Gastrocnemius medialis (tissue), 4 donors: ENCODE measurements around the gene GHITM. TPM values are rescaled to one million over a fixed set of nuclear protein-coding genes. Genes with fewer than 3 reads are reported as not detected.

Source experiments
- ATAC-seq, 2 donors: fragments of 150-250 bp; one replicate each; pipeline ENCODE4 v1.9.1; 2016
- DNase-seq, 2 donors: peaks; one replicate each; pipeline ENCODE4 v3.0.0-alpha.2; 2019
- H3K27ac ChIP-seq, 4 donors: fragments of 200-600 bp; sonication (generic); 1 replicate in 1 of 4; 2 replicates in 3 of 4; pipeline ENCODE4 v1.5.1; 2016 to 2018; ENCODE audit warnings: mild to moderate bottlenecking in 2 of 4, moderate library complexity in 1 of 4
- H3K27me3 ChIP-seq, 3 donors: fragments of 200-600 bp; sonication (generic) in 2 of 3; 1 replicate in 1 of 3; 2 replicates in 2 of 3; pipeline versions ENCODE4 v1.5.1 to v1.6.0; 2016 to 2019; ENCODE audit warnings: mild to moderate bottlenecking in 1 of 3, moderate library complexity in 1 of 3
- H3K36me3 ChIP-seq, 2 donors: fragments of 200-600 bp; sonication (generic) in 1 of 2; one replicate each; pipeline ENCODE4 v1.5.1; 2017 to 2018
- H3K4me1 ChIP-seq, 2 donors: fragments of 200-600 bp; sonication (generic) in 1 of 2; one replicate each; pipeline ENCODE4 v1.5.1; 2016 to 2017; ENCODE audit warnings: mild to moderate bottlenecking in 2 of 2
- H3K4me3 ChIP-seq, 4 donors: fragments of 200-600 bp; sonication (generic) in 3 of 4; 1 replicate in 1 of 4; 2 replicates in 3 of 4; pipeline ENCODE4 v1.5.1; 2016 to 2019; ENCODE audit warnings: mild to moderate bottlenecking in 2 of 4
- H3K9me3 ChIP-seq, 3 donors: fragments of 200-600 bp; sonication (generic) in 2 of 3; 1 replicate in 1 of 3; 2 replicates in 2 of 3; pipeline ENCODE4 v1.5.1; 2016 to 2019
- CTCF ChIP-seq, 5 experiments: fragments of 450-650 bp in 3 of 5; fragments of 200-600 bp in 2 of 5; sonication (generic) in 2 of 5; IDR thresholded peaks in 4 of 5; conservative IDR thresholded peaks in 1 of 5; 1 replicate in 4 of 5; 2 replicates in 1 of 5; pipeline ENCODE4 v1.5.1; 2016 to 2019; ENCODE audit warnings: antibody characterized with exemption in 5 of 5, mild to moderate bottlenecking in 3 of 5, moderate library complexity in 3 of 5
- POLR2A ChIP-seq, 2 donors: fragments of 450-650 bp; IDR thresholded peaks; one replicate each; pipeline ENCODE4 v1.6.1; 2017; ENCODE audit warnings: antibody characterized with exemption in 2 of 2, mild to moderate bottlenecking in 2 of 2, moderate library complexity in 2 of 2
- in situ Hi-C, 4 donors: fragments of 200-750 bp; cut with MboI; loops; one replicate each; pipeline versions ENCODE4 v1.15.0 to v1.8.0; 2017; ENCODE audit warnings: low sequenced_read_pairs in 4 of 4
- intact Hi-C: fragments of 100-400 bp; cut with DNase I; formaldehyde crosslinking; loops from one replicate; pipeline ENCODE4 v1.15.1; 2023; ENCODE audit warnings: low total_unique reads
- total RNA-seq, 4 donors: library from RNA; depleted of rRNA; stranded (reverse); fragments of >200 nt; gene quantifications; one replicate each; pipeline versions ENCODE4 v1.1.0 to v1.2.3, GENCODE V29; 2016

GHITM gene
- total RNA-seq, 4 donors from 2014 or later = 307 to 444 (median 358) TPM

GRCh38 chr10:84159076-84159685, 19.9 kb downstream of the GHITM start:
- ATAC-seq (no peak), DNase-seq (no peak)
- Histone ChIP-seq H3K4me1 (no peaks in the 10 kb centered on the region), H3K27me3 (peaks cover 7 to 9% (median 9%) of the 10 kb centered on the region in 3 donors), H3K4me3 (no peak overlapping the region), H3K27ac (no peak overlapping the region), H3K36me3 (peaks cover 0 to 10% of the 10 kb centered on the region in 2 donors), H3K9me3 (no peaks in the 10 kb centered on the region)
- intact Hi-C loops (no loop called here), in situ Hi-C loops (no loop called here)
- TF ChIP-seq CTCF (IDR thresholded peaks at IDR 0.05 in 4 of 5, conservative IDR thresholded peaks at IDR 0.05 in 1 of 5) = no peak

GRCh38 chr10:84160663-84161362, 21.5 kb downstream of the GHITM start:
- ATAC-seq (no peak), DNase-seq (no peak)
- in situ Hi-C loops = no loop called here
- intact Hi-C loops = no loop called here
- peaks cover 7 to 9% (median 9%) of the 10 kb centered on the region in 3 donors for H3K27me3 ChIP-seq
- no peak overlapping the region for H3K4me3 ChIP-seq
- TF ChIP-seq POLR2A (IDR thresholded peaks at IDR 0.05) (no peak), CTCF (IDR thresholded peaks at IDR 0.05 in 4 of 5, conservative IDR thresholded peaks at IDR 0.05 in 1 of 5) (no peak)
- no peaks in the 10 kb centered on the region for H3K36me3 ChIP-seq
- H3K27ac ChIP-seq = no peak overlapping the region
- no peaks in the 10 kb centered on the region for H3K4me1 ChIP-seq
- no peaks in the 10 kb centered on the region for H3K9me3 ChIP-seq

GRCh38 chr10:84163996-84164395, 24.7 kb downstream of the GHITM start:
- Histone ChIP-seq H3K36me3 (no peaks in the 10 kb centered on the region), H3K9me3 (no peaks in the 10 kb centered on the region), H3K27me3 (peaks cover 7 to 9% (median 9%) of the 10 kb centered on the region in 3 donors), H3K4me1 (no peaks in the 10 kb centered on the region), H3K27ac (no peak overlapping the region), H3K4me3 (no peak overlapping the region)
- in situ Hi-C loops = no loop called here
- TF ChIP-seq CTCF (IDR thresholded peaks at IDR 0.05 in 4 of 5, conservative IDR thresholded peaks at IDR 0.05 in 1 of 5) (no peak), POLR2A (IDR thresholded peaks at IDR 0.05) (no peak)
- DNase-seq (no peak), ATAC-seq (no peak)
- intact Hi-C loops = no loop called here

GRCh38 chr10:84164442-84164841, 25.1 kb downstream of the GHITM start:
- no peak for TF ChIP-seq CTCF (IDR thresholded peaks at IDR 0.05 in 4 of 5, conservative IDR thresholded peaks at IDR 0.05 in 1 of 5)
- no peak for TF ChIP-seq POLR2A (IDR thresholded peaks at IDR 0.05)
- Histone ChIP-seq H3K4me1 (no peaks in the 10 kb centered on the region), H3K27ac (no peak overlapping the region), H3K36me3 (no peaks in the 10 kb centered on the region), H3K4me3 (no peak overlapping the region), H3K27me3 (peaks cover 7 to 9% (median 9%) of the 10 kb centered on the region in 3 donors), H3K9me3 (no peaks in the 10 kb centered on the region)
- no peak for ATAC-seq
- DNase-seq = no peak
- in situ Hi-C loops = no loop called here
- intact Hi-C loops = no loop called here
